Smooth muscle cell (in vitro differentiated cells): ENCODE data around the gene ARSB. TPM values are rescaled to one million over a fixed set of nuclear protein-coding genes. Genes with fewer than 3 reads are reported as not detected.

Source experiments
- DNase-seq: peaks from one replicate; lab custom pipeline; 2025; ENCODE audit not compliant: unreplicated experiment; lab: John Stamatoyannopoulos, UW
- H2AFZ ChIP-seq: fragments of 200-600 bp; sonication (generic); 2 replicates; pipeline ENCODE4 v1.6.0; 2016; ENCODE audit warnings: antibody characterized with exemption, low read depth, mild to moderate bottlenecking
- H3F3A ChIP-seq: fragments of 200-600 bp; sonication (generic); 2 replicates; pipeline ENCODE4 v1.6.0; 2017; ENCODE audit warnings: antibody characterized with exemption, low read depth
- H3K27ac ChIP-seq: fragments of 200-600 bp; sonication (generic); 2 replicates; pipeline ENCODE4 v1.5.1; 2016; ENCODE audit warnings: low read depth, mild to moderate bottlenecking
- H3K27me3 ChIP-seq: fragments of 200-600 bp; sonication (generic); 2 replicates; pipeline ENCODE4 v1.6.1; 2016; ENCODE audit warnings: low read depth, mild to moderate bottlenecking
- H3K36me3 ChIP-seq: fragments of 200-600 bp; sonication (generic); 2 replicates; pipeline ENCODE4 v1.5.1; 2016; ENCODE audit warnings: low read depth
- H3K4me1 ChIP-seq: fragments of 200-600 bp; sonication (generic); 2 replicates; pipeline ENCODE4 v1.5.1; 2016; ENCODE audit warnings: low read depth
- H3K4me2 ChIP-seq: fragments of 200-600 bp; sonication (generic); 2 replicates; pipeline ENCODE4 v1.6.0; 2016; ENCODE audit warnings: mild to moderate bottlenecking
- H3K4me3 ChIP-seq: fragments of 200-600 bp; sonication (generic); 2 replicates; pipeline ENCODE4 v1.5.1; 2016; ENCODE audit warnings: mild to moderate bottlenecking
- H3K79me2 ChIP-seq: fragments of 200-600 bp; sonication (generic); 2 replicates; pipeline ENCODE4 v1.6.0; 2016; ENCODE audit warnings: low read depth, mild to moderate bottlenecking
- H3K9ac ChIP-seq: fragments of 200-600 bp; sonication (generic); 2 replicates; pipeline ENCODE4 v1.6.0; 2016; ENCODE audit warnings: low read depth
- H3K9me3 ChIP-seq: fragments of 200-600 bp; sonication (generic); replicated peaks from 2 replicates; pipeline ENCODE4 v1.5.1; 2016; ENCODE audit warnings: low read depth
- H4K20me1 ChIP-seq: fragments of 200-600 bp; sonication (generic); 2 replicates; pipeline ENCODE4 v1.6.0; 2016; ENCODE audit warnings: low read depth
- CTCF ChIP-seq: fragments of 200-600 bp; sonication (generic); IDR thresholded peaks from 2 replicates; pipeline ENCODE4 v1.5.1; 2017; ENCODE audit warnings: borderline replicate concordance, mild to moderate bottlenecking, antibody characterized with exemption; ENCODE audit not compliant: insufficient read depth, poor library complexity, severe bottlenecking
- WGBS: methylation state at CpG from one replicate; pipeline ENCODE4 v1.1.7; 2016; ENCODE audit warnings: low lambda C conversion rate; 5-methylcytosine and 5-hydroxymethylcytosine counted together
- polyA plus RNA-seq: library from polyadenylated mRNA; unstranded; fragments of >200 nt; fragmentation: Nextera tagmentation; extraction: Ambion mirVana; gene quantifications from 2 replicates; pipeline ENCODE4 v1.2.1, GENCODE V29; 2016
- total RNA-seq: library from RNA; depleted of rRNA; stranded (reverse); fragments of >200 nt; gene quantifications from 2 replicates; pipeline ENCODE4 v1.2.3, GENCODE V29; 2014

ARSB gene
- total and polyA plus RNA-seq, 2 experiments from 2014 or later = 17.5 to 23.2 TPM

GRCh38 chr5:78923622-78923970 is 61.5 kb downstream of the ARSB start:
- no peaks in the 10 kb centered on the region for H3K79me2 ChIP-seq
- no peaks in the 10 kb centered on the region for H4K20me1 ChIP-seq
- WGBS = 100% methylated on average over 1 of the region's 1 CpG
- H2AFZ ChIP-seq = no peak overlapping the region
- no peak overlapping the region for H3K4me2 ChIP-seq
- no peaks in the 10 kb centered on the region for H3K27me3 ChIP-seq
- no peak overlapping the region for H3K9ac ChIP-seq
- no peaks in the 10 kb centered on the region for H3F3A ChIP-seq
- H3K9me3 ChIP-seq = no peaks in the 10 kb centered on the region
- peaks cover 14% of the 10 kb centered on the region for H3K4me1 ChIP-seq
- no peak overlapping the region for H3K4me3 ChIP-seq
- TF ChIP-seq CTCF = no peak
- no peak for DNase-seq
- H3K27ac ChIP-seq = no peak overlapping the region
- H3K36me3 ChIP-seq = no peaks in the 10 kb centered on the region

GRCh38 chr5:78922879-78923621 is 62.1 kb downstream of the ARSB start:
- Histone ChIP-seq H3K9me3 (no peaks in the 10 kb centered on the region), H3K4me2 (no peak overlapping the region), H3F3A (no peaks in the 10 kb centered on the region), H3K36me3 (no peaks in the 10 kb centered on the region), H3K27me3 (no peaks in the 10 kb centered on the region), H3K4me1 (peaks cover 14% of the 10 kb centered on the region), H3K79me2 (no peaks in the 10 kb centered on the region), H3K9ac (no peak overlapping the region), H3K27ac (no peak overlapping the region), H3K4me3 (no peak overlapping the region), H2AFZ (no peak overlapping the region), H4K20me1 (no peaks in the 10 kb centered on the region)
- WGBS = 87% methylated on average over 8 of the region's 8 CpGs
- no peak for TF ChIP-seq CTCF
- DNase-seq = no peak

- Histone ChIP-seq H3K36me3 (no peaks in the 10 kb centered on the region), H3K27ac (no peak overlapping the region), H3K4me3 (no peak overlapping the region), H3K9ac (no peak overlapping the region), H3K79me2 (no peaks in the 10 kb centered on the region), H2AFZ (no peak overlapping the region), H4K20me1 (no peaks in the 10 kb centered on the region), H3K27me3 (no peaks in the 10 kb centered on the region), H3K4me2 (no peak overlapping the region), H3K9me3 (no peaks in the 10 kb centered on the region), H3K4me1 (no peaks in the 10 kb centered on the region), H3F3A (no peaks in the 10 kb centered on the region)
- WGBS = 67% methylated on average over 2 of the region's 2 CpGs
- DNase-seq = no peak
- no peak for TF ChIP-seq CTCF
These were observed 64.5 kb downstream of the ARSB start for GRCh38 chr5:78920604-78921003.

GRCh38 chr5:78919796-78920195 is 65.3 kb downstream of the ARSB start:
- no peak overlapping the region for H3K4me3 ChIP-seq
- H3K27me3 ChIP-seq = no peaks in the 10 kb centered on the region
- no peak overlapping the region for H3K27ac ChIP-seq
- no peaks in the 10 kb centered on the region for H4K20me1 ChIP-seq
- H3K9ac ChIP-seq = no peak overlapping the region
- no peaks in the 10 kb centered on the region for H3K36me3 ChIP-seq
- DNase-seq = no peak
- no peaks in the 10 kb centered on the region for H3F3A ChIP-seq
- no peak for TF ChIP-seq CTCF
- no peak overlapping the region for H2AFZ ChIP-seq
- no peaks in the 10 kb centered on the region for H3K79me2 ChIP-seq
- H3K9me3 ChIP-seq = no peaks in the 10 kb centered on the region
- 100% methylated on average over 1 of the region's 1 CpG for WGBS
- no peak overlapping the region for H3K4me2 ChIP-seq
- H3K4me1 ChIP-seq = no peaks in the 10 kb centered on the region
